ENCODE measurements around the gene RTN3. TPM values are rescaled to one million over a fixed set of nuclear protein-coding genes. Genes with fewer than 3 reads are reported as not detected.
A peak's percentile ranks its signal among the peaks of the same experiment; 100 is the strongest.

Gene RTN3
- total RNA-seq, 1 donor from 2014 or later = 61.1 TPM

- intact Hi-C loops (cut with micrococcal nuclease) = no loop called here
- DNase-seq (ENCODE audit: low spot score) = no peak
- no peaks in the 10 kb centered on the region for H3K27me3 Mint-ChIP-seq (ENCODE audit: low read depth)
- H3K36me3 Mint-ChIP-seq (ENCODE audit: low read depth) = no peaks in the 10 kb centered on the region
- H3K4me1 Mint-ChIP-seq (ENCODE audit: low read depth) = peaks cover 33% of the 10 kb centered on the region
- no peaks in the 10 kb centered on the region for H3K9me3 Mint-ChIP-seq
- no peak overlapping the region for H3K27ac Mint-ChIP-seq
- H3K4me3 Mint-ChIP-seq (ENCODE audit: low read depth) = no peak overlapping the region
These were observed 5.6 kb downstream of the RTN3 start for GRCh38 chr11:63686926-63687325.

GRCh38 chr11:63687845-63688244 lies 6.5 kb downstream of the RTN3 start:
- no peak for DNase-seq (ENCODE audit: low spot score)
- H3K9me3 Mint-ChIP-seq = no peaks in the 10 kb centered on the region
- intact Hi-C loops (cut with micrococcal nuclease) = no loop called here
- no peaks in the 10 kb centered on the region for H3K27me3 Mint-ChIP-seq (ENCODE audit: low read depth)
- no peaks in the 10 kb centered on the region for H3K36me3 Mint-ChIP-seq (ENCODE audit: low read depth)
- H3K27ac Mint-ChIP-seq = no peak overlapping the region
- H3K4me3 Mint-ChIP-seq (ENCODE audit: low read depth) = no peak overlapping the region
- peaks cover 25% of the 10 kb centered on the region for H3K4me1 Mint-ChIP-seq (ENCODE audit: low read depth)

DNA sequence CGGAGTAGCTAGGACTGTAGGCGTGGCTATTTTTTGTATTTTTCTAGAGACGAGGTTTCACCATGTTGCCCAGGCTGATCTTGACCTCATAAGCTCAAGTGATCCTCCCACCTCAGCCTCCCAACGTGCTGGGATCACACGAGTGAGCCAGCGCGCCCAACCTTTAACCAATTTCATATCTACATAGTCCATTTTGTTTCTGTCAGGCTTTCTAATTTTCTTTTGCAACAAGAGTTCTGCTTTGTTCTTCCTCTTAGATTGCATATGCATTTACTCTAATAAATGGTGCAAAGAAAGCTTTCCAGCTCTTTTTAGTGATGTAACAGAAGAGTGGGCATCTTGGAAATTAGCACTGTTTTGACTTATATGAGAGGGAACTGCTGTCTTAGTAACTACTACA lies 13.3 kb downstream of the RTN3 start:
- H3K4me3 Mint-ChIP-seq (ENCODE audit: low read depth) = no peak overlapping the region
- no peaks in the 10 kb centered on the region for H3K27me3 Mint-ChIP-seq (ENCODE audit: low read depth)
- H3K9me3 Mint-ChIP-seq = no peaks in the 10 kb centered on the region

DNA sequence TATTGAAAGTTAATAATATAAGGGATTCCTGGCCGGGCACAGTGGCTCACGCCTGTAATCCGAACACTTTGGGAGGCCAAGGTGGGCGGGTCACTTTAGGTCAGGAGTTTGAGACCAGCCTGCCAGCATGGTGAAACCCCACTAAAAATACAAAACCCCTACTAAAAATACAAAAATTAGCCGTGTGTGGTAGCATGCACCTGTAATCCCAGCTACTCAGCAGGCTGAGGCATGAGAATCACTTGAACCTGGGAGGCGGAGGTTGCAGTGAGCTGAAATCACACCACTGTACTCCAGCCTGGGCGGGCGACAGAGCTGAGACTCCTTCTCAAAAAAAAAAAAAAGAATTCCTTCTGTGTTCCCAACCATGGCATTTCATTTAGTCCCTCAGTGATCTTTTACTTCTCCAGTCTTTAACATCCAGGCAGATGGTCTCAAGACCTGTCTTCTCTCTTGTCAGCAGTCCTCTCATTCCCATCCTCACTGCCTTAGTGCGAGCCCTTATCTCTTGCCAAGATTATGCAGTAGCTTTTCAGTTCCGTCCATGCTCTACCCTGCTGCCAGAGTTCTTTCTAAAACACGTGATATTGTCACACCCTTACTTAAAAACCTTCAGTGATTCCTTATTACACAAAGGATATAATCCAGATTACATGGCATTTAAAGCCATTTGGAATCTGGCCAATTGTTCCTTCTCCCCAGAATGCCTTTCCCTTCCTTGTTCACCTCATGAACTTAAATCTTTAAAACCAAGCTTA lies 17.9 kb downstream of the RTN3 start:
- Mint-ChIP-seq H3K4me3 (ENCODE audit: low read depth) (no peak overlapping the region), H3K36me3 (ENCODE audit: low read depth) (peaks cover 9% of the 10 kb centered on the region), H3K27ac (no peak overlapping the region), H3K4me1 (ENCODE audit: low read depth) (peaks cover 11% of the 10 kb centered on the region), H3K9me3 (no peaks in the 10 kb centered on the region), H3K27me3 (ENCODE audit: low read depth) (no peaks in the 10 kb centered on the region)
- intact Hi-C loops (cut with micrococcal nuclease) = no loop called here
- DNase-seq (ENCODE audit: low spot score) = no peak

More for the DNA sequence above, 13.3 kb downstream of the RTN3 start:
- Mint-ChIP-seq H3K27ac (no peak overlapping the region), H3K36me3 (ENCODE audit: low read depth) (no peaks in the 10 kb centered on the region), H3K4me1 (ENCODE audit: low read depth) (peaks cover 12% of the 10 kb centered on the region)
- intact Hi-C loops (cut with micrococcal nuclease) = no loop called here
- no peak for DNase-seq (ENCODE audit: low spot score)

DNA sequence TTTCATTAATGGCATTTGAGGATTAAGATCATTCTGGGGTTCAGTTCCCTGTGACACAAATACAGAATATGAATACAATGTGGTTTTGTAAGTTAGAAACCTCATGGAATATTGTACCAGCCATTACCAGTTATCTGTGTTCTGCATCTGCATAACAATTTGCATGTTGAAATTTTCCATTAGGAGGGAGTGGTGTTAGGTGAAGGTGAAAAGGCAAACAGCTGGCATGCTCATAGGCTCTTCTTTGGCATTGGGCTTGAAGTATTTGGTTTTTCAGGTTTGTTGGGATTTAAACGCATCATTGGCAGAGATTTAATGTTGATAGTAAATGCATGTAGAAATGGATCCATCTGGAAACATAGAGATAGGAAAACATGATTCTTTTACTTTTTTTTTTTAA lies 18.6 kb downstream of the RTN3 start:
- H3K4me1 Mint-ChIP-seq (ENCODE audit: low read depth) = peaks cover 11% of the 10 kb centered on the region
- H3K27ac Mint-ChIP-seq = peak overlapping the region; percentile 4
- intact Hi-C loops (cut with micrococcal nuclease) = no loop called here
- no peak for DNase-seq (ENCODE audit: low spot score)
- no peak overlapping the region for H3K4me3 Mint-ChIP-seq (ENCODE audit: low read depth)
- H3K9me3 Mint-ChIP-seq = no peaks in the 10 kb centered on the region
- H3K36me3 Mint-ChIP-seq (ENCODE audit: low read depth) = peaks cover 9% of the 10 kb centered on the region
- H3K27me3 Mint-ChIP-seq (ENCODE audit: low read depth) = no peaks in the 10 kb centered on the region

DNA sequence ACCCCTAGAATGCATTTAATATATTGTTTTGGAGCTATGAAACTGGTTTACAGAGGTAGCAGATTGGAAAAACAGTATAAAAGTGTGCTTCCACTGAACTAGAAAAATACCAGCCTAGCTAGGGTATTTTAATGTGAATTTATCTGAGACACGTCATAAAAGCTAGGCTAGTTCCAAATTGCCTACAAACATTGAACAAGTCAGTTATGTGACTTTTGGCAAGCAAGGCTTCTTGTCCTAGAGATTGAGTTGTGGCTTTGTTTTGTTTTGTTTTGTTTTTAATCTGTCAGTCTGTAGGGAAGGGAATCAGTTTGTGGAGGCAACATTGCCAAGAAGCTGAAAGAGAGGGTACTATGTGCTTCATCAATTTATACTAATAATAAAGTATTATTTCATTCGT lies 24.2 kb downstream of the RTN3 start:
- Mint-ChIP-seq H3K27me3 (ENCODE audit: low read depth) (no peaks in the 10 kb centered on the region), H3K4me3 (ENCODE audit: low read depth) (no peak overlapping the region), H3K27ac (no peak overlapping the region), H3K9me3 (no peaks in the 10 kb centered on the region), H3K36me3 (ENCODE audit: low read depth) (peaks cover 5% of the 10 kb centered on the region), H3K4me1 (ENCODE audit: low read depth) (no peaks in the 10 kb centered on the region)
- intact Hi-C loops (cut with micrococcal nuclease) = no loop called here
- DNase-seq (ENCODE audit: low spot score) = no peak

- no peak for DNase-seq (ENCODE audit: low spot score)
- H3K27me3 Mint-ChIP-seq (ENCODE audit: low read depth) = no peaks in the 10 kb centered on the region
- intact Hi-C loops (cut with micrococcal nuclease) = no loop called here
- H3K27ac Mint-ChIP-seq = no peak overlapping the region
- H3K4me3 Mint-ChIP-seq (ENCODE audit: low read depth) = no peak overlapping the region
- no peaks in the 10 kb centered on the region for H3K9me3 Mint-ChIP-seq
- H3K36me3 Mint-ChIP-seq (ENCODE audit: low read depth) = no peaks in the 10 kb centered on the region
- peaks cover 2% of the 10 kb centered on the region for H3K4me1 Mint-ChIP-seq (ENCODE audit: low read depth)
These were observed 27.5 kb downstream of the RTN3 start for GRCh38 chr11:63708764-63709163.

DNA sequence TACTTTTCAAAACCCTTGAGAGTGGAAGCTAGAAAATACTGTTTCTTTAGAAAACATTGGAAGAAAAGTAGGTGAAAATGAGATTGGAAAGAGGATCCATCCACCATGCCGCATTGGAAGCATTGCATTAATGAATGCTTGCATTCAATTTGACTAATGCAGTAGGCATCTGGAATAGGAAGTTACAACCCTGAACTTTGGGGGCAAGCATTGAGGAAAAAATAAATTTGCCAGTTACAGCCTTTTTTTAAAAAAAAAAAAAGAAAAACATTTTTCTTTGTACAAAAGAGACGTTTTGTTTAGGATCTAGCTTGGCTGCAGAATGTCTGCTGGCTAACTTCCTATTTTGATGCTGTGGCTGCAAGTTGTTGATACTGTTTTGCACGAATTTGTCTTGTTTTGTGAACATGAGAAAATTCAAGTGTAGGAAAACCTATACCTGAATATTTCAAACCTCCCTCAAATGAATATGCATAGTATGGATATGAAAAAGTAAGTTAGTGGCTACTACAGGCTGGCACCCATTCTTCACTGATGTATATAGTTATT lies 28.1 kb downstream of the RTN3 start:
- Mint-ChIP-seq H3K27me3 (ENCODE audit: low read depth) (no peaks in the 10 kb centered on the region), H3K4me3 (ENCODE audit: low read depth) (no peak overlapping the region), H3K4me1 (ENCODE audit: low read depth) (peaks cover 2% of the 10 kb centered on the region), H3K36me3 (ENCODE audit: low read depth) (no peaks in the 10 kb centered on the region), H3K27ac (no peak overlapping the region), H3K9me3 (no peaks in the 10 kb centered on the region)
- intact Hi-C loops (cut with micrococcal nuclease) = no loop called here
- no peak for DNase-seq (ENCODE audit: low spot score)

DNA sequence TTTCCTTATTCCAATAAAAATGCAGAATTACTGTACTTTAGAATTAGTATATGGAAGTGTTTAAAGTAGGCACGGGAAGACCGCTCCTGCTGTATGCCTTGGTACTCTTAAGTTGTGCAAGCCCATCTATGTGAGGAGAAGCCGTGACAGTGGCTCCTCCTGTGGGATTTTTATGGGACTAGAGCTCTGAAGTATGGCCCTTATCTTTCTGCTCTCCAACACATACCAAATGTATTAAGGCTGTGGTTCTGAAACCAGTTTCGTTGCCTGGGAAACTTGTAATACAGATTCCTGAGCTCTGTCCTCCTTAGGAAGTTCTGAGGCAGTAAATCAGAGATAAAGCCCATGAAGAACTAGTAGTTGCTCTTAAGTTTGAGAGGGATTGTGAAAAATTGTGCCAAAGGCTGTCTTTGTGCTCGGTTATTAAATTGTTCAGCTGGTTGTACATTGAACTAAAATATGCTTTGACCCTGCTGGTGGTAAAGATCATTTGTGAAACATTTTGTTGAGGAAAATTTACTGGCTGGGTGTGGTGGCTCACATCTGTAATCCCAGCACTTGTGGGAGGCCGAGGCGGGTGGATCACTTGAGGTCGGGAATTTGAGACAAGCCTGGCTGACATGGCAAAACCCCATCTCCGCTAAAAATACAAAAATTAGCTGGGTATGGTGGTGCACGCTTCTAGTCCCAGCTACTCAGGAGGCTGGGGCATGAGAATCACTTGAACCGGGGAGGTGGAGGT lies 29.3 kb downstream of the RTN3 start:
- H3K27me3 Mint-ChIP-seq (ENCODE audit: low read depth) = no peaks in the 10 kb centered on the region
- no peak overlapping the region for H3K27ac Mint-ChIP-seq
- H3K4me3 Mint-ChIP-seq (ENCODE audit: low read depth) = no peak overlapping the region
- no peaks in the 10 kb centered on the region for H3K9me3 Mint-ChIP-seq
- H3K4me1 Mint-ChIP-seq (ENCODE audit: low read depth) = peaks cover 2% of the 10 kb centered on the region
- DNase-seq (ENCODE audit: low spot score) = no peak
- intact Hi-C loops (cut with micrococcal nuclease) = no loop called here
- H3K36me3 Mint-ChIP-seq (ENCODE audit: low read depth) = no peaks in the 10 kb centered on the region

DNA sequence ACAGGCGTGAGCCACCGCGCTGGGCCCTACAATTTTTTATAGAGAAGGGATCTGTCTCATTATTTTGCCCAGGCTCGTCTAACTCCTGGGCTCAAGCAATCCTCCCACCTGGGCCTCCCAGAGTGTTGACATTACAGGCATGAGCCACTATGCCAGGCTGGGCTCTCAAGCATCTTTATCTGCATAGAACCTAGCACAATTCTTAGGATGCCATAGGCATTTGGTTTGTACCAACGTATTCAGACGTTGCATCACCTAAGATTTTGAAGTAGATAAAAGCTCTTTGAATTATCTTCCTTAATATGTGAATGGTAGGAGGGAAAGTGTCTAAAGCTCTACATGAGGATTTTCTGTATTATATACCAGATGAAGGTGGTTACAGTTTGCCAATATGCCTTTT lies 30.5 kb downstream of the RTN3 start:
- no peak overlapping the region for H3K27ac Mint-ChIP-seq
- intact Hi-C loops (cut with micrococcal nuclease) = no loop called here

GRCh38 chr11:63713766-63714165 lies 32.5 kb downstream of the RTN3 start:
- DNase-seq (ENCODE audit: low spot score) = no peak
- no peak overlapping the region for H3K4me3 Mint-ChIP-seq (ENCODE audit: low read depth)
- H3K4me1 Mint-ChIP-seq (ENCODE audit: low read depth) = peaks cover 3% of the 10 kb centered on the region
- H3K9me3 Mint-ChIP-seq = no peaks in the 10 kb centered on the region
- peaks cover 3% of the 10 kb centered on the region for H3K36me3 Mint-ChIP-seq (ENCODE audit: low read depth)
- no peaks in the 10 kb centered on the region for H3K27me3 Mint-ChIP-seq (ENCODE audit: low read depth)
- no peak overlapping the region for H3K27ac Mint-ChIP-seq
- intact Hi-C loops (cut with micrococcal nuclease) = no loop called here

More for the DNA sequence above, 30.5 kb downstream of the RTN3 start:
- Mint-ChIP-seq H3K4me1 (ENCODE audit: low read depth) (peaks cover 2% of the 10 kb centered on the region), H3K36me3 (ENCODE audit: low read depth) (no peaks in the 10 kb centered on the region), H3K4me3 (ENCODE audit: low read depth) (no peak overlapping the region), H3K9me3 (no peaks in the 10 kb centered on the region), H3K27me3 (ENCODE audit: low read depth) (no peaks in the 10 kb centered on the region)
- DNase-seq (ENCODE audit: low spot score) = no peak

- Mint-ChIP-seq H3K4me3 (ENCODE audit: low read depth) (no peak overlapping the region), H3K9me3 (no peaks in the 10 kb centered on the region), H3K4me1 (ENCODE audit: low read depth) (peaks cover 3% of the 10 kb centered on the region), H3K27me3 (ENCODE audit: low read depth) (no peaks in the 10 kb centered on the region), H3K36me3 (ENCODE audit: low read depth) (peaks cover 8% of the 10 kb centered on the region), H3K27ac (no peak overlapping the region)
- no peak for DNase-seq (ENCODE audit: low spot score)
- intact Hi-C loops (cut with micrococcal nuclease) = no loop called here
These were observed 34.7 kb downstream of the RTN3 start for GRCh38 chr11:63716046-63716445.

- H3K4me3 Mint-ChIP-seq (ENCODE audit: low read depth) = no peak overlapping the region
These were observed 37.7 kb downstream of the RTN3 start for GRCh38 chr11:63719001-63719400.

More at GRCh38 chr11:63719001-63719400, 37.7 kb downstream of the RTN3 start:
- Mint-ChIP-seq H3K27me3 (ENCODE audit: low read depth) (no peaks in the 10 kb centered on the region), H3K9me3 (no peaks in the 10 kb centered on the region), H3K4me1 (ENCODE audit: low read depth) (peaks cover 1% of the 10 kb centered on the region), H3K27ac (no peak overlapping the region), H3K36me3 (ENCODE audit: low read depth) (peaks cover 8% of the 10 kb centered on the region)
- DNase-seq (ENCODE audit: low spot score) = no peak
- intact Hi-C loops (cut with micrococcal nuclease) = no loop called here

Data from activated T-helper 2 cell treated with anti-CD3 and anti-CD28 coated beads, Interferon-gamma antibody, Interleukin-2, Interleukin-4, amounts not matched to agents 10 μg/mL and 5 μg/mL and 100 μg/mL, durations not matched to agents 14 hours and 24 hours and 36 hours (primary cell).